GM21825 (cell line): ENCODE data around the gene LAIR1.
"Not testable (repeated sequence)": the region's sequence is repeated elsewhere in the genome, so short reads cannot be mapped to it uniquely, and the experiment has no call there.

Experiments
- ATAC-seq: cut with Tn5 transposase; IDR thresholded peaks from one replicate; pipeline ENCODE4 v1.9.1; 2021; ENCODE audit warnings: mild to moderate bottlenecking, moderate library complexity; ENCODE audit not compliant: unreplicated experiment

Gene LAIR1

GRCh38 chr19:54345938-54346386 is 18.8 kb downstream of the LAIR1 start:
- ATAC-seq: no peak

DNA sequence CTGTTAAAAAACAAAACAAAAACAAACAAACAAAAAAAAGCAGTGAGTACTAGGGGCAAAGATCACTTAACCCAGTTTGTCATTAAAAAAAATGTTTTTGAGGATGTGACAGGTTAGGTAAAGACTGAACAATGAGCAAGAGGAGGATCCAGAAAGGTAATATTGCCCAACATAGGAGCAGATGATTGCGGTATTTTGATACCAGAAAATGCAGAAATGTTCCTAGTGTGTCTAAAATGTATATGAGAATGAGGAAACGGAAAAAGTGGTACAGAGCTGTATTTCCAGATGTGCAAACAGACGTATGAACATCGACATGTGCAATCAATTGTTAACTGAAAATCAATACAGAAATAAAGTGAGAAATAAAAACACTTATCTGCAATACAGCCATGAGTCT is 20.9 kb downstream of the LAIR1 start:
- ATAC-seq: no peak

DNA sequence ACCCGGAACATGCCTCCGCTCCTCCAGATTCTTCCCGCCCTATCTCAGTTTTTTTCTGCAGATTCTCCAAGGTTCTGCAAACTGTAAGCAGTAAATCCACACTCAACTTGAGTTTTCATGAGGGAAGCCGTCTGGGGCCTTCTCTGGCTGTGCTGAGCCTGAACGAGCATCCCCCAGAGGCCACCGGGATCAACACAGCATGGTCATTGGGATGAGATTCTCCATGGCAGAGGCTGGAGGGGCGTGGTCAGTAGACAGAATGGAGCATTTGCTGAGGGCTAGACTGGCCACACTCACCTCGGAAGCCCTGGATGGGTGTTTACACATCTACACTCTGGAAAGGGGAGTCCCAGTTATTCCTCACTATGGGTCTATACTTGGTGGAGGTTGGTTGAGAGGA is 23.4 kb downstream of the LAIR1 start:
- ATAC-seq: no peak

DNA sequence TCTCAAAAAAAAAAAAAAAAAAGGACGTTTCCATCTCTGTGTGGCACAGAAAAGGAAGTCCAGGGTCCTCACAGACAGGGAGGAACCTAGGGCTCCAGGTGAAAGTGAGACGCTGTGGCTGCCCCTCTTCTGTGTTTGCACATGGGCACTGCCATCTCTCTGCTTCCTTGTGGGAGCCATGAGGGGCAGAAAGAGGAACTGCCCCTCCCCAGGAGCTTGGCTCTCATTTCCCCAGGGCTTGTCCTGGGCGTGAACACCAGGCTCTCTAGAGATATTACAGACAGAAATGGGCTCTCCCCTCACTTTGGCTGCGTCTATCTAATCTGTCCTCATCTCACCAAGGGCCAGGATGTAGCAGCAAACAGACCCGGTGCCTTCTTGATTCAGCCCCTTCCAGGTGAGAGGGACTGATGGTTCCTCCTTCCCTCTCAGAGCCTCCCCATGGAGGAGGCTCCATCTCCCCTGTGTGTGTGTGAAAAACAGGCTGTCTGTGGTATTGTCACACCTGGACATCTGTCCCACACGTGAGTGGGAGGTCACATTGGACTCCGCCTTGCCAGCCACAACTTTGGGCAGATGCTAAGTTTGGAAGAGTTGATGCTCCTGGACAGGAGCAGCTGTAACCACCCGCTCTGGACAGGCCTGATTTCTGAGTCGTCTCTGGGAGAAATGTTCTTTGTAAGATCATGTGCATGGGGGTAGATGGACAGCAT is 24.9 kb downstream of the LAIR1 start:
- no peak for ATAC-seq

GRCh38 chr19:54338521-54338920 is 26.2 kb downstream of the LAIR1 start:
- ATAC-seq: no peak

- no peak for ATAC-seq
Observed at GRCh38 chr19:54337858-54338230, 26.9 kb downstream of the LAIR1 start.

DNA sequence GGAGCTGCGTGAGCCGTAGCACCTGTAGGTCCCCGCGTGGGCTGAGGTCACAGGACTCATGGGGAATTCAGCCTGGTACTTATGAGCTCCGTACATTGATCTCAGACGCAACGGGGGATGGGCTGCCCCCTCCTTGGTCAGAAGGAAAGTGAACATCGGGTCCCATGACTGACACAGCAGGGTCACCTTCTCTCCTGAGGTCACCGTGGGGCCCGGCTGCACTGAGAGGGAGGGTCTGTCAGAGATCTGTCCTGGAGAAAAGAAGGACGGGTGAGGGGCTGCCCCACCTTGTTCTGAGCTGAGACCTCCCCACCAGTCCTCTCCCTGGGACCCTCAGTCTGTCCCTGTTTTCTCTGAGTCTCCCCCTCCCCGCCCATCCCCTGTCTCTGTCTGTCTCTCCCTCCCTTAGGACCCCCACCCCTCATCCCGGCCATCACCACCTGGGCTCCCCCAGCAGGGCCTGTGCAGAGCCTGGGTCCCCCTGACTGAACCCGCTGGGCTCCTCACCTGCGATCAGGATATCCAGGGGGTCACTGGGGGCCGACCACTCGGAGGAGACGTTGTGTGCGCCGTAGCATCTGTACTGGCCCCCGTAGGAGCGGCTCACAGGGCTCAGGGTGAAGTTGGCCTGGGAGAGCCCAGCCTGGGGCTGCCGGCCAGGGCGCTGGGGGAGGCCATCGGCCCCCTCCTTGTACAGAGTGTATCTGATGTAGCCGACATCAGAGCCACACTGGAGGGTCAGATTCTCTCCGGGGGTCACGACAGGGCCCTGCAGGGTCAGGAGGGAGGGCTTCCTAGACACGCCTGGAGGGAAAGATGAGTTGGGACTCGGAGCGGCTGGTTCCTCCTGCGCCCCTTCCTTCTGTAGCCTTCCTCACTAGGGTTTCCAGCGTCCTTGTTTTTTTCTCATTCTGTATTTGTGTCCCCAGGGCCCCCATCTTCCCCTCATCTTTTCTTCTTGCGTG is 27.6 kb downstream of the LAIR1 start:
- no peak for ATAC-seq

DNA sequence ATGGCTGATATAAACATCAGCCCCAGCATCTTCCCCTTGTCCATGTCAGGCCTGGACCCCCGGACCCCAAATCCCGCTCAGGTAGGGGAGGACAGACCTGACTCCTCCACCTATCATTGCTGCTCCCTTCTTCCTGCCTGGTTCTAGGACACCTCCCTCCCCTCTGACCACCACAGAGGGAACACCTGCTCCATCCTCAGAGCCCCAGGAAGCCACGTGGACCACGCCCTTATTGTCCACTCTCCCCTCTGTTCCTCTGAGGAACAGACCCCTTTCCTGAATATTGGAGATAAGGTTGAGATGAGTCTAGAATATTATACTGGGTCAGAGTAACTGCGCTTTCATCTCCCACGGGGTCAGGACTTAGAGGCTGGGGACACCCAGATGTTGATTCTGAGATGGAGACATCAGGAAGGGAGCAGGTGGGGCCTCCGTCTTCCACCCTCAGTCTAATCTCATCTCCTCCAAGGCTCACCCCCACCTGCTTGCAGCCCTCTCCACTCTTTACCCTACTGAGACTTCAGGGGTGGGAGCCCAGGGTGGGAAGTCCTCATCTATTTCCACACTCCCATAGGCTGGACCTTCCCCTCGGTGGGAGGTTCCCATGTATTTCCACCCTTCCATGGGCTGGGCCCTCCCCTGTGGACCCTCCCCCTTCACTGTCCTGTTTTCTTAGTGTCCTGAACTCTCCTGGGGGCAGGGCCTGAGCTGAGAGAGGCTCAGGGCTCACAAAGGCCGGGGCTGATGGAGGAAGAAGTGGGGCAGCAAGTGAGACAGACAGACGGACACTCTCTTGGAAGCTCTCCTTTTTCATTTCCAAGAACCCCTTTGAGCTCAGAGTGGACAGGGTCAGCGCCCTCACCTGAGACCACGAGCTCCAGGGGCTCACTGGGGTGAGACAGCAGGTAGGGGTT is 28.5 kb downstream of the LAIR1 start:
- ATAC-seq: no peak

- ATAC-seq: no peak
Observed at GRCh38 chr19:54335164-54335563, 29.6 kb downstream of the LAIR1 start.

- no peak for ATAC-seq
Observed at GRCh38 chr19:54333586-54334298, 31.0 kb downstream of the LAIR1 start.

DNA sequence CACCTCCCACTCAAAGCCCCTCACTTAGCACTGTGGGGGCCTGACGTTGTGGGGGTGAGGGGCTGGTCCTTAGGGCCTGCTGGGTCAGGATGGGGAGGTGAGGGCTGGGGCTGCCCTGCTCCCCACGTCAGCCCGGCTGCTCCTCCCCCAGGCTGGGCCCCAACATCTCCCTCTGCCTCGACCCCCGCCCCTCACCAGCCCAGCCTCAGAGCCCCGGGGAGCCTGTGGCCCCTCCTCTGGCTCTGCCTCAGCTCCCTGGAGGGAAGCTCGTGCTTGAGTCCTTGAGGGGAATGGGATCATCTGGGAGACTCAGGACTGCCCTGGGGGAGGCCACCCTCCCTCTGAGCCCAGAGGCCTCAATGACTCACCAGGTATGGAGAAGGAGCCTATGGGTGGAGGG is 32.6 kb downstream of the LAIR1 start:
- ATAC-seq: no peak

- ATAC-seq: no peak
Observed at GRCh38 chr19:54331626-54332025, 33.1 kb downstream of the LAIR1 start.

DNA sequence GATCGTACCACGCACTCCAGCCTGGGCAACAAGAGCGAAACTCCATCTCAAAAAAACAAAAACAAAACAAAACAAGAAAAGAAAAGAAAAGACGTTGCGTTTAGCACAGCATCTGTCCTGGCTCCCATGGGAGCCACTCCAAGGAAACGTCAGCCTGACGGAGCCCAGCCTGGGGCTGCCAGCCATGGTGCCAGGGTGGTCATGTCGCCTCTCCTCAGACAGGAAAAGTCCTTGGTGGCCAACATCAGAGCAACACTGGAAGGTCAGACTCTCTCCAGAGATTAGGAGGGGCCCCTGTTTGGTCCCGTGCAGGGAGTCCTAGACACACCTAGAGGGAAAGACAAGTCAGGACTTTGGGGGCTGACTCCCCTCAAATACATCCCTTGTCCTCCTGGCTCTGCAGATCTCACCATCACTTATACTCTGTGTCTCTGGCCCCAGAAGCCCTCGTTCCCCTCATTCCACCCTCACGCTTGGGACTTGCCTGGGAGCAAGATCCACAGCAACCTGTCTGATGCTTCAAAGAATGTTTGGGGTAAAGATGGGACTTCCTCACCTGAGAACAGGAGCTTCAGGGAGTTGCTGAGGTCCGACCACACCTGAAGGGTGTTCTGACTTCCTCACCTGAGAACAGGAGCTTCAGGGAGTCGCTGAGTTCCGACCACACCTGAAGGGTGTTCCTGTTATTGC is 35.1 kb downstream of the LAIR1 start:
- no peak for ATAC-seq

DNA sequence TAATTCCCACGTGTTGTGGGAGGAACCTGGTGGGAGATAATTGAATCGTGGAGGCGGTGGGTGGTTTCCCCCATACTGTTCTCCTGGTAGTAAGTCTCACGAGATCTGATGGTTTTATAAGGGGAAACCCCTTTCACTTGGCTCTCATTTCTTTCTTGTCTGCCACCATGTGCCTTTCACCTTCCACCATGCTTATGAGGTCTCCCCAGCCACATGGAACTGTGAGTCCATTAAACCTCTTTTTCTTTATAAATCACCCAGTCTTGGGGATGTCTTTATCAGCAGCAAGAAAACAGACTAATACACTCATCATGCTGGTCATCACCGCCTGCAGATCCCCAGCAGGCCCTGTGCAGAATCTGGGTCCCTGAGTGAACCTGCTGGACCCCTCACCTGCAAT is 36.0 kb downstream of the LAIR1 start:
- ATAC-seq: not testable (repeated sequence)

GRCh38 chr19:54325631-54326030 is 39.1 kb downstream of the LAIR1 start:
- ATAC-seq: no peak

- ATAC-seq: no peak
Observed at GRCh38 chr19:54325194-54325621, 39.5 kb downstream of the LAIR1 start.

DNA sequence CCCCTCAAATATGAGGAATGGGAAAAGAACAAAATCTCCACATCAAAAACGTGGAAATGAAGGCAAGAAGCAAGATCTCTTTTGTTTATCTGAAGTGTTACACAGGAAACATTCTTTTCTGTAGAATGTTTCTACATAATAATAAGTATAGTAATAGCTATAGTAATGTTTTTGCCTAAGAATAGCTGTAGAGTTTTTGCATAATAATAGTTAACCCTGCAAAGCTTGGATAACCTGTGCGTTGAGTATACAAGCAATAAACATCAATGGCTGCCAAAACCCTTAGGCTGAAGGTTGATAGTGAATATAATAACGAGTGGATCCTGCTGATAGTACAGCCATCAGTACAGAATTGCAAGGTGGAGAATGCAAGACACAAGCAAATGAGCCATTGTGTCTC is 40.7 kb downstream of the LAIR1 start:
- ATAC-seq: no peak

GRCh38 chr19:54322934-54323333 is 41.8 kb downstream of the LAIR1 start:
- not testable (repeated sequence) for ATAC-seq

GRCh38 chr19:54322295-54322694 is 42.4 kb downstream of the LAIR1 start:
- not testable (repeated sequence) for ATAC-seq
